A673 (cell line): ENCODE data around the gene TRIM38. TPM values are rescaled to one million over a fixed set of nuclear protein-coding genes. Genes with fewer than 3 reads are reported as not detected.
"Not testable (repeated sequence)": the region's sequence is repeated elsewhere in the genome, so short reads cannot be mapped to it uniquely, and the experiment has no call there.

Experiments used
- BruUV-seq: library from RNA; stranded (reverse); fragments of 400-500 nt; replicated peaks from 2 replicates; lab custom pipeline; 2021; lab: Mats Ljungman, UMichigan
- CTCF ChIA-PET: fragments of 300-600 bp; sonication (Branson Sonifier 250); formaldehyde crosslinking; loops from one replicate; lab custom pipeline; 2022; ENCODE audit warnings: antibody characterized with exemption; lab: Charles Lee
- POLR2A ChIA-PET: fragments of 300-600 bp; sonication (Branson Sonifier 250); formaldehyde crosslinking; loops from one replicate; lab custom pipeline; 2022; ENCODE audit warnings: antibody characterized with exemption; ENCODE audit not compliant: low non-redundant PET; lab: Charles Lee
- DNase-seq: peaks from one replicate; pipeline ENCODE4 v3.0.0-alpha.2; 2015; ENCODE audit warnings: low spot score
- H3K27ac ChIP-seq: fragments of 200-600 bp; sonication (generic); 2 replicates; pipeline ENCODE4 v1.5.1; 2016; ENCODE audit warnings: mixed run types, low read depth, mild to moderate bottlenecking, mixed read lengths, antibody characterized with exemption, low read length; ENCODE audit not compliant: poor library complexity, severe bottlenecking
- H3K27me3 ChIP-seq: fragments of 200-600 bp; sonication (generic); replicated peaks from 2 replicates; pipeline ENCODE4 v1.6.1; 2017; ENCODE audit warnings: mixed run types, low read depth, mild to moderate bottlenecking, mixed read lengths, antibody characterized with exemption, low read length; ENCODE audit not compliant: insufficient read depth, poor library complexity
- H3K36me3 ChIP-seq: fragments of 200-600 bp; sonication (generic); 2 replicates; pipeline ENCODE4 v1.6.1; 2016; ENCODE audit warnings: mixed run types, mild to moderate bottlenecking, mixed read lengths, antibody characterized with exemption, low read length; ENCODE audit not compliant: insufficient read depth, poor library complexity, severe bottlenecking
- H3K4me1 ChIP-seq: fragments of 200-600 bp; sonication (generic); 2 replicates; pipeline ENCODE4 v1.6.1; 2017; ENCODE audit warnings: mixed run types, mild to moderate bottlenecking, mixed read lengths, antibody characterized with exemption, low read length; ENCODE audit not compliant: insufficient read depth, poor library complexity, severe bottlenecking
- H3K4me3 ChIP-seq: fragments of 200-600 bp; sonication (generic); 2 replicates; pipeline ENCODE4 v1.5.1; 2016; ENCODE audit warnings: low read depth, mixed run types, mild to moderate bottlenecking, mixed read lengths, low read length; ENCODE audit not compliant: poor library complexity, severe bottlenecking
- H3K9me3 ChIP-seq: fragments of 200-600 bp; sonication (generic); 2 replicates; pipeline ENCODE4 v1.6.1; 2016; ENCODE audit warnings: mixed run types, low read depth, mild to moderate bottlenecking, mixed read lengths, antibody characterized with exemption, low read length; ENCODE audit not compliant: poor library complexity, severe bottlenecking
- CTCF ChIP-seq: fragments of 300-800, 200-600 bp; sonication (generic); conservative IDR thresholded peaks from 2 replicates; pipeline ENCODE4 v1.5.1; 2017; ENCODE audit warnings: low read depth, mild to moderate bottlenecking, antibody characterized with exemption, low read length, moderate library complexity, mixed read lengths
- EZH2 ChIP-seq: fragments of 200-600 bp; sonication (generic); IDR thresholded peaks from 2 replicates; pipeline ENCODE4 v1.6.1; 2017; ENCODE audit warnings: borderline replicate concordance, low read depth, mild to moderate bottlenecking, mixed read lengths, antibody characterized with exemption, low read length; ENCODE audit not compliant: poor library complexity, severe bottlenecking
- intact Hi-C: fragments of 100-400 bp; cut with micrococcal nuclease; formaldehyde crosslinking; loops from one replicate; pipeline ENCODE4 v1.10.0; 2022; ENCODE audit not compliant: unreplicated experiment
- total RNA-seq: library from RNA; stranded (reverse); gene quantifications from 2 replicates; pipeline ENCODE4 v1.2.3, GENCODE V29; 2021

Gene TRIM38
- total RNA-seq, 1 experiment from 2014 or later: 9.7 TPM

- ChIA-PET POLR2A (no interaction called here), CTCF (no interaction called here)
- no peaks in the 10 kb centered on the region for H3K36me3 ChIP-seq
- TF ChIP-seq CTCF (no peak), EZH2 (no peak)
- no peak overlapping the region for H3K27ac ChIP-seq
- no TSS peak for BruUV-seq
- H3K9me3 ChIP-seq: no peaks in the 10 kb centered on the region
- intact Hi-C loops: no loop called here
- H3K4me3 ChIP-seq: no peak overlapping the region
- no peaks in the 10 kb centered on the region for H3K4me1 ChIP-seq
- no peaks in the 10 kb centered on the region for H3K27me3 ChIP-seq
- DNase-seq: no peak
These were observed 16.0 kb upstream of the TRIM38 start for GRCh38 chr6:25946631-25947030.

- H3K27ac ChIP-seq, H3K9me3 ChIP-seq, H3K4me1 ChIP-seq, DNase-seq, H3K36me3 ChIP-seq, CTCF ChIA-PET, intact Hi-C loops, H3K4me3 ChIP-seq, BruUV-seq, H3K27me3 ChIP-seq: not testable (repeated sequence)
- POLR2A ChIA-PET: interaction anchor here (0.7 kb wide), 1 partner anchor 247 kb away, joined by 3 read pairs; no protein-coding TSS in a partner anchor
These were observed 15.1 kb upstream of the TRIM38 start for GRCh38 chr6:25947492-25947891.

GRCh38 chr6:25949695-25950094, 12.9 kb upstream of the TRIM38 start:
- no peaks in the 10 kb centered on the region for H3K27me3 ChIP-seq
- no TSS peak for BruUV-seq
- no peaks in the 10 kb centered on the region for H3K4me1 ChIP-seq
- intact Hi-C loops: no loop called here
- no peaks in the 10 kb centered on the region for H3K9me3 ChIP-seq
- no peak overlapping the region for H3K4me3 ChIP-seq
- DNase-seq: no peak
- ChIA-PET CTCF (no interaction called here), POLR2A (no interaction called here)
- no peaks in the 10 kb centered on the region for H3K36me3 ChIP-seq
- no peak overlapping the region for H3K27ac ChIP-seq
- TF ChIP-seq EZH2: no peak
- no peak for TF ChIP-seq CTCF

GRCh38 chr6:25950297-25950696, 12.3 kb upstream of the TRIM38 start:
- POLR2A ChIA-PET: no interaction called here
- intact Hi-C loops: no loop called here
- H3K4me3 ChIP-seq: no peak overlapping the region
- H3K27ac ChIP-seq: no peak overlapping the region
- BruUV-seq: no TSS peak
- H3K27me3 ChIP-seq: no peaks in the 10 kb centered on the region
- DNase-seq: no peak
- no peaks in the 10 kb centered on the region for H3K9me3 ChIP-seq
- H3K4me1 ChIP-seq: no peaks in the 10 kb centered on the region
- TF ChIP-seq EZH2: no peak
- CTCF ChIA-PET: no interaction called here
- H3K36me3 ChIP-seq: no peaks in the 10 kb centered on the region
